ENCODE measurements around the gene CHMP1A. TPM values are rescaled to one million over a fixed set of nuclear protein-coding genes. Genes with fewer than 3 reads are reported as not detected.

Gene CHMP1A
- total RNA-seq, 1 experiment from 2014 or later: 108 TPM

DNA sequence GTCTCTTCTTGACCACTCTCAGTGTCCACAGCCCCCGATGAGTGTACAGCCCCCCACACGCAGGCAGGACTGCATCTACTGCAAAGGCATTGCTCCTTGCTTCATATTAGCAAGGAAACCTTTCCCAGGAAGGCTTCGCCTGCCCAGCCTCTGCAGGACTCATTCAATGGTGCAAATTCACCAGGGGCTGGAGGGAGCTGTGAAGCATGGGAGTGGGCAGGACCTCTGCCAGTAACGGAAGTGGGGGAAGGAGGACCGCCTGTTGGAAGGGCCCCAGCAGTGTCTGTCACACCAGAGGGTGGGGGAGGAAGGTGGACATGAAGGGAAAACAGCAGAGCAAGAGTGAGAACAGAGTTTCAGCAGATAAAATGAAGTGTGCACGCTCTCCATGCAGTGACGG is 2.6 kb upstream of the CHMP1A start:
- DNase-seq (no peak), ATAC-seq (no peak)
- Histone ChIP-seq H4K20me1 (ENCODE audit: low read length) (no peaks in the 10 kb centered on the region), H2AFZ (ENCODE audit: low read length) (no peak overlapping the region), H3K9me3 (ENCODE audit: low read length) (no peaks in the 10 kb centered on the region), H3K4me1 (ENCODE audit: insufficient read depth, low read length) (no peaks in the 10 kb centered on the region; the same call in 1 of the 2 replicates), H3F3A (ENCODE audit: low read length, unreplicated experiment) (no peaks in the 10 kb centered on the region), H3K79me2 (ENCODE audit: low read length) (peaks cover 46% of the 10 kb centered on the region), H3K9ac (ENCODE audit: low read length) (no peak overlapping the region), H3K4me2 (ENCODE audit: low read length) (no peak overlapping the region), H3K27ac (ENCODE audit: low read length) (no peak overlapping the region), H3K4me3 (ENCODE audit: low read length) (no peak overlapping the region), H3K27me3 (ENCODE audit: low read length) (no peaks in the 10 kb centered on the region), H3K9me2 (replicated peaks; ENCODE audit: low read length) (no peaks in the 10 kb centered on the region), H3K36me3 (ENCODE audit: low read depth, low read length) (peaks cover 9% of the 10 kb centered on the region; the same call in 1 of the 2 replicates)
- POLR2A ChIA-PET (ENCODE audit: unreplicated experiment): no interaction called here
- CTCF ChIA-PET: no interaction called here
- no TSS peak for BruUV-seq (replicated peaks)
- no peak for TF ChIP-seq EZH2 (IDR thresholded peaks at IDR 0.05; ENCODE audit: low read length, unreplicated experiment)
- TF ChIP-seq EZH2phosphoT487 (IDR thresholded peaks at IDR 0.05; ENCODE audit: borderline replicate concordance, low read length): no peak
- TF ChIP-seq, protein P1, sequence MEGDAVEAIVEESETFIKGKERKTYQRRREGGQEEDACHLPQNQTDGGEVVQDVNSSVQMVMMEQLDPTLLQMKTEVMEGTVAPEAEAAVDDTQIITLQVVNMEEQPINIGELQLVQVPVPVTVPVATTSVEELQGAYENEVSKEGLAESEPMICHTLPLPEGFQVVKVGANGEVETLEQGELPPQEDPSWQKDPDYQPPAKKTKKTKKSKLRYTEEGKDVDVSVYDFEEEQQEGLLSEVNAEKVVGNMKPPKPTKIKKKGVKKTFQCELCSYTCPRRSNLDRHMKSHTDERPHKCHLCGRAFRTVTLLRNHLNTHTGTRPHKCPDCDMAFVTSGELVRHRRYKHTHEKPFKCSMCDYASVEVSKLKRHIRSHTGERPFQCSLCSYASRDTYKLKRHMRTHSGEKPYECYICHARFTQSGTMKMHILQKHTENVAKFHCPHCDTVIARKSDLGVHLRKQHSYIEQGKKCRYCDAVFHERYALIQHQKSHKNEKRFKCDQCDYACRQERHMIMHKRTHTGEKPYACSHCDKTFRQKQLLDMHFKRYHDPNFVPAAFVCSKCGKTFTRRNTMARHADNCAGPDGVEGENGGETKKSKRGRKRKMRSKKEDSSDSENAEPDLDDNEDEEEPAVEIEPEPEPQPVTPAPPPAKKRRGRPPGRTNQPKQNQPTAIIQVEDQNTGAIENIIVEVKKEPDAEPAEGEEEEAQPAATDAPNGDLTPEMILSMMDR (conservative IDR thresholded peaks at IDR 0.05; ENCODE audit: low read depth, low read length): no peak
- intact Hi-C loops (cut with micrococcal nuclease): no loop called here

DNA sequence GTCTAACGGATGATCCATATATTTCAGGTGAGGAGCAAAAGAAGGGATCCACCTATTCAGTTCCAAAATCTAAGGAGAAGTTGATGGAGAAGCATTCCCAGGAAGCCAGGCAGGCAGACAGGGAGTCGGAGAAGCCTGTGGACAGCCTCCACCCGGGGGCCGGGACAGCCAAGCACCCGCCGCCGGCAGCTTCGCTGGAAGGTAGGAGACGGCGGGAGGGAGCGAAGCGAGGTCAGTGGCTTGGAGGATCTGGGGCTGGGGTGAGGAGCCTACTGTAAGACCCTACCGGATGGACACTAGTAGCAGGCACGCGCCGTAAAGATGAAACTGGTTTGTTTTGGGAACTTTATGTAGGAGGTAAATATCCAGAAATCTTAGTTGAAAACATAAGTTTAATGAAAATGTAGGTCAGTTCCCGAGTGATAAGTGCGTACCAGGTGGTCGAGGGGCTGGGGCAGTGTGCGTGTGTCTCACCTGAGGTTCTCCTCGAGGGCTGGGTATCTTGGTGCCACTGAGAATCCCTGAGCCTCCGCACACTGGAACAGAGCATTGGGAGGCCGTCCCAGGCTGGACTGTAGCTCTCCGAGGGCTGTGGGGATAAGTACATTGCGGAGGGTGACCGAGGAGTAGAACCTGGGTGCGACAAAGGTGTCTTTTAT is 842 bp upstream of the CHMP1A start:
- CTCF ChIA-PET: no interaction called here
- H3K27me3 ChIP-seq (ENCODE audit: low read length): no peaks in the 10 kb centered on the region
- H3K4me2 ChIP-seq (ENCODE audit: low read length): peak overlapping the region; percentile 95
- ATAC-seq (peak; percentile 36), DNase-seq (peak; percentile 9)
- peaks cover 9% of the 10 kb centered on the region; the same call in 1 of the 2 replicates for H3K36me3 ChIP-seq (ENCODE audit: low read depth, low read length)
- H3K9me3 ChIP-seq (ENCODE audit: low read length): no peaks in the 10 kb centered on the region
- BruUV-seq (replicated peaks): no TSS peak
- H3K4me3 ChIP-seq (ENCODE audit: low read length): peak overlapping the region; percentile 85
- POLR2A ChIA-PET (ENCODE audit: unreplicated experiment): no interaction called here
- TF ChIP-seq EZH2phosphoT487 (IDR thresholded peaks at IDR 0.05; ENCODE audit: borderline replicate concordance, low read length): no peak
- no peaks in the 10 kb centered on the region for H3K9me2 ChIP-seq (replicated peaks; ENCODE audit: low read length)
- H4K20me1 ChIP-seq (ENCODE audit: low read length): no peaks in the 10 kb centered on the region
- no peaks in the 10 kb centered on the region for H3F3A ChIP-seq (ENCODE audit: low read length, unreplicated experiment)
- intact Hi-C loops (cut with micrococcal nuclease): no loop called here
- H3K4me1 ChIP-seq (ENCODE audit: insufficient read depth, low read length): no peaks in the 10 kb centered on the region; the same call in 1 of the 2 replicates
- H2AFZ ChIP-seq (ENCODE audit: low read length): peak overlapping the region; percentile 79
- H3K9ac ChIP-seq (ENCODE audit: low read length): peak overlapping the region; percentile 91
- H3K79me2 ChIP-seq (ENCODE audit: low read length): peaks cover 58% of the 10 kb centered on the region
- H3K27ac ChIP-seq (ENCODE audit: low read length): peak overlapping the region; percentile 42

DNA sequence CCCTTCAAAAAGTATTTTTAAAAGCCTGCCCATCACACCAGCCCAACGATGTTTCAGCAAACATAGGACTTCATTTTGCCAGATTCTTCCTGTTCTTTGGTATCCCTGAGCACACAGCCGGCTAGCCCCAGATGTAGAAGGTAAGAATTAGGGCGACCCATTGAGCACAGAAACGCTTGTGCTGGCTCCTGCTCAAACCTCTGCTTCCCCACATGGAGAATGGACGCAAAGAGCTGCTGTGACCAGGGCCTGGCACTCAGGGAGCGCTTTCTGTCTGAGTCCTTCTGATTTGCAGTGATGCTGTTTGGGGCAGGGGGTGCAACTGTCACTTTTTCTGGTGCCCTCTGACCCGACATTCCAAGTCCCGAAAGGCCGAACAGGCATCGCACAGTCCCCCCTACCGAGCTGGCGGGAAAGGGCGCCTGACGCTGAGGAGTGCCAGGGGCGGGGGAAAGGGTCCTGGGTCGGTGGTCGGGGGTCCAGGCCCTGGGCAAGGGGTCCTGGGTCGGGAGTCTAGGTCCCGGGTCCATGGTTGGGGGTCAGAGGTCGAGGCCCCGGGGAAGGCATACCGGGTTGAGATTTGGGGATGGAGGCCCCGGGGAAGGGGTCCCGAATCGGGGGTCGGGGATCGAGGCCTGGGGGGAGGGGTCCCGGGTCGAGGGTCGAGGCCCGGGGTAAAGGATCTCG is 930 bp downstream of the CHMP1A start:
- no peaks in the 10 kb centered on the region; the same call in 1 of the 2 replicates for H3K4me1 ChIP-seq (ENCODE audit: insufficient read depth, low read length)
- POLR2A ChIA-PET (ENCODE audit: unreplicated experiment): no interaction called here
- no peaks in the 10 kb centered on the region for H4K20me1 ChIP-seq (ENCODE audit: low read length)
- no peaks in the 10 kb centered on the region for H3K9me3 ChIP-seq (ENCODE audit: low read length)
- H2AFZ ChIP-seq (ENCODE audit: low read length): no peak overlapping the region
- CTCF ChIA-PET: no interaction called here
- no peaks in the 10 kb centered on the region for H3F3A ChIP-seq (ENCODE audit: low read length, unreplicated experiment)
- no peaks in the 10 kb centered on the region for H3K27me3 ChIP-seq (ENCODE audit: low read length)
- peak overlapping the region; percentile 85 for H3K4me3 ChIP-seq (ENCODE audit: low read length)
- no peak overlapping the region for H3K27ac ChIP-seq (ENCODE audit: low read length)
- TSS peak; percentile 46 for BruUV-seq (replicated peaks)
- peak overlapping the region; percentile 95 for H3K4me2 ChIP-seq (ENCODE audit: low read length)
- peaks cover 9% of the 10 kb centered on the region; the same call in 1 of the 2 replicates for H3K36me3 ChIP-seq (ENCODE audit: low read depth, low read length)
- H3K79me2 ChIP-seq (ENCODE audit: low read length): peaks cover 58% of the 10 kb centered on the region
- intact Hi-C loops (cut with micrococcal nuclease): no loop called here
- H3K9me2 ChIP-seq (replicated peaks; ENCODE audit: low read length): no peaks in the 10 kb centered on the region
- no peak for DNase-seq
- H3K9ac ChIP-seq (ENCODE audit: low read length): peak overlapping the region; percentile 91
- ATAC-seq: no peak
- TF ChIP-seq, protein P1 (conservative IDR thresholded peaks at IDR 0.05; ENCODE audit: low read depth, low read length): no peak

All from PC-3 (cell line).